HEK293 (cell line): ENCODE measurements around the gene MAZ.

Experiments
- CTCF ChIA-PET: fragments of 350-600 bp; formaldehyde crosslinking; extraction: SDS; loops from one replicate; lab custom pipeline; 2021; ENCODE audit warnings: antibody characterized with exemption; lab: Yijun Ruan, JAX
- POLR2A ChIA-PET: fragments of 300-600 bp; formaldehyde crosslinking; extraction: SDS; loops from one replicate; lab custom pipeline; 2020; ENCODE audit warnings: antibody characterized with exemption, inconsistent platforms; lab: Yijun Ruan, JAX
- H3K27ac ChIP-seq: fragments of 200-500 bp; sonication (Bioruptor generic); 2 replicates; pipeline ENCODE4 v1.5.1; 2014; ENCODE audit warnings: low read depth, low read length, control low read depth, inconsistent platforms; ENCODE audit errors: extremely low read depth
- H3K36me3 ChIP-seq, 2 experiments: fragments of 200-500 bp in 1 of 2; sonication (Bioruptor generic) in 1 of 2; 1 replicate in 1 of 2; 2 replicates in 1 of 2; pipeline ENCODE4 v1.5.1; 2014 to 2017; ENCODE audit warnings: inconsistent platforms in 2 of 2, low read length in 2 of 2; ENCODE audit not compliant: control insufficient read depth in 2 of 2, insufficient read depth in 1 of 2
- H3K4me1 ChIP-seq: fragments of 200-500 bp; sonication (Bioruptor generic); 2 replicates; pipeline ENCODE4 v1.5.1; 2014; ENCODE audit warnings: mild to moderate bottlenecking, low read length, inconsistent platforms; ENCODE audit not compliant: control insufficient read depth, insufficient read depth
- H3K4me3 ChIP-seq: 2 replicates; pipeline ENCODE4 v1.5.1; 2011; ENCODE audit warnings: low read depth, mild to moderate bottlenecking, control low read depth, low read length, moderate library complexity
- H3K9me3 ChIP-seq: fragments of 200-500 bp; sonication (Bioruptor generic); 2 replicates; pipeline ENCODE4 v1.5.1; 2014; ENCODE audit warnings: low read depth, low read length, inconsistent platforms; ENCODE audit not compliant: control insufficient read depth, insufficient read depth
- PRDM2 ChIP-seq: fragments of 450-650 bp; formaldehyde crosslinking; IDR thresholded peaks from 2 replicates; pipeline ENCODE4 v1.5.1; 2016; ENCODE audit warnings: missing biosample characterization, missing genetic modification characterization, borderline replicate concordance
- ZFHX2 ChIP-seq: fragments of 450-650 bp; formaldehyde crosslinking; conservative IDR thresholded peaks from 2 replicates; pipeline ENCODE4 v1.5.1; 2016; ENCODE audit warnings: missing biosample characterization, missing genetic modification characterization
- ZIC2 ChIP-seq: fragments of 450-650 bp; formaldehyde crosslinking; IDR thresholded peaks from 2 replicates; pipeline ENCODE4 v1.5.1; 2016; ENCODE audit warnings: missing biosample characterization, missing genetic modification characterization
- ZNF155 ChIP-seq: fragments of 450-650 bp; formaldehyde crosslinking; IDR thresholded peaks from 2 replicates; pipeline ENCODE4 v1.5.1; 2016; ENCODE audit warnings: missing biosample characterization, missing genetic modification characterization
- ZNF274 ChIP-seq, 2 experiments: fragments of 200-500 bp in 1 of 2; fragments of 450-650 bp in 1 of 2; sonication (Bioruptor generic) in 1 of 2; formaldehyde crosslinking in 1 of 2; IDR thresholded peaks; 2 replicates each; pipeline versions ENCODE4 v1.5.1 to v1.6.1; 2014 to 2016; ENCODE audit warnings: borderline replicate concordance in 1 of 2, inconsistent platforms in 1 of 2, low read length in 1 of 2, missing biosample characterization in 1 of 2, missing genetic modification characterization in 1 of 2
- ZNF362 ChIP-seq: fragments of 450-650 bp; formaldehyde crosslinking; IDR thresholded peaks from 2 replicates; pipeline ENCODE4 v1.5.1; 2016; ENCODE audit warnings: missing biosample characterization, missing genetic modification characterization
- ZNF514 ChIP-seq: fragments of 450-650 bp; formaldehyde crosslinking; IDR thresholded peaks from 2 replicates; pipeline ENCODE4 v1.5.1; 2016; ENCODE audit warnings: missing biosample characterization, missing genetic modification characterization
- ZNF549 ChIP-seq: fragments of 450-650 bp; IDR thresholded peaks from 2 replicates; pipeline ENCODE4 v1.5.1; 2018; ENCODE audit warnings: missing biosample characterization, missing genetic modification characterization, mild to moderate bottlenecking, inconsistent platforms, moderate library complexity
- ZNF558 ChIP-seq: fragments of 450-650 bp; formaldehyde crosslinking; IDR thresholded peaks from 2 replicates; pipeline ENCODE4 v1.5.1; 2016; ENCODE audit warnings: missing biosample characterization, missing genetic modification characterization
- ZNF664 ChIP-seq: fragments of 450-650 bp; formaldehyde crosslinking; IDR thresholded peaks from 2 replicates; pipeline ENCODE4 v1.5.1; 2016; ENCODE audit warnings: missing biosample characterization, missing genetic modification characterization

MAZ gene

GRCh38 chr16:29857133-29857760, 50.9 kb downstream of the MAZ start:
- H3K36me3 ChIP-seq, result peaks cover 4 to 37% of the 10 kb centered on the region in 2 experiments; a peak in 2 of 3 replicates
- no peaks in the 10 kb centered on the region for H3K4me1 ChIP-seq
- TF ChIP-seq PRDM2 (tag by site-specific recombination) (no peak), ZNF362 (tag by site-specific recombination) (0 out of 2 replicates have a peak, but pooled peaks have one; percentile 42), ZNF558 (tag by site-specific recombination) (no peak)
- POLR2A ChIA-PET, result interaction anchor here (0.6 to 1.2 kb wide), 3 partner anchors 35 to 57 kb away, joined by 4 to 5 read pairs (median 5); partner anchors contain the start of gene PRRT2
- H3K27ac ChIP-seq, result no peak overlapping the region
- no peak overlapping the region for H3K4me3 ChIP-seq
- H3K9me3 ChIP-seq, result no peaks in the 10 kb centered on the region
- CTCF ChIA-PET, result interaction anchor here (0.8 to 6.4 kb wide), 4 partner anchors 8 to 1127 kb away, joined by 3 to 58 read pairs (median 5); no protein-coding TSS in a partner anchor

DNA sequence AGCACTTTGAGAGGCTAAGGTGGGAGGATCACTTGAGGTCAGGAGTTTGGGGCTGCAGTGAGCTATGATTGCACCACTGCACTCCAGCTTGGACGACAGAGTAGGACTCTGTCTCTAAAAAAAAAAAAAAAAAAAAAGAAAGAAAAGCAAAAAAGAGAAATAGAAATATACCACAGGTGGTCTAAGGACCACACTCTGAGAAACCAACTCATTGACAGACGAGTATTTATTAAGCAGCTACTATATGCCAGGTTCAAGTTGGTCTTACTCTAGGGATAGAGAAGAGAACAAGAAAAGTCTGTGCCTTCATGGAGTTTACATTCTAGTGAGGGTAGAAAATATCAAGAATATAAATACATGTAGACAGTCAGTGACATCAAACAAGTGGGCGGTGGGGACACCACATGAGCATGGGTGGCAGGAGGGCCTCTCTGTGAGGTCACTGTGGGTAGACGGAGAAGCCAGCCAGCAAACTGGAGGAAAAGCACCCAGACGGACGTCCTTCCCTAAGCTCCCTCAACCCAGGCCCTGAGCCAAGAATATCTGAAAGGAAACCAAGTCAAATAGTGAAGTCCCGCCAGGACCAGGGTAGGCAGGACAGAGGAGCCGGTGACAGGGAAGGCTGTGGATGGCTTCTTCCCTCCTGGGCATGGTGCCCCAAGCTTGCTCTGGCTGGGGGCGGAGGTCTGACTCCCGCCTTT, 52.0 kb downstream of the MAZ start:
- H3K4me1 ChIP-seq, result no peaks in the 10 kb centered on the region
- TF ChIP-seq ZNF664 (tag by site-specific recombination) (peak; percentile 91), ZFHX2 (tag by site-specific recombination) (peak; percentile 47), ZNF155 (no peak), ZNF549 (tag by site-specific recombination) (no peak)
- no peak overlapping the region for H3K4me3 ChIP-seq
- ChIA-PET POLR2A (interaction anchor here (0.7 kb wide), 2 partner anchors 21 to 46 kb away, joined by 3 to 5 read pairs; partner anchors contain the start of gene PRRT2), CTCF (interaction anchor here (6.4 kb wide), 1 partner anchor 9 kb away, joined by 58 read pairs; no protein-coding TSS in a partner anchor)
- H3K27ac ChIP-seq, result no peak overlapping the region
- no peaks in the 10 kb centered on the region for H3K9me3 ChIP-seq
- H3K36me3 ChIP-seq, result peaks cover 4 to 37% of the 10 kb centered on the region in 2 experiments; a peak in 2 of 3 replicates

DNA sequence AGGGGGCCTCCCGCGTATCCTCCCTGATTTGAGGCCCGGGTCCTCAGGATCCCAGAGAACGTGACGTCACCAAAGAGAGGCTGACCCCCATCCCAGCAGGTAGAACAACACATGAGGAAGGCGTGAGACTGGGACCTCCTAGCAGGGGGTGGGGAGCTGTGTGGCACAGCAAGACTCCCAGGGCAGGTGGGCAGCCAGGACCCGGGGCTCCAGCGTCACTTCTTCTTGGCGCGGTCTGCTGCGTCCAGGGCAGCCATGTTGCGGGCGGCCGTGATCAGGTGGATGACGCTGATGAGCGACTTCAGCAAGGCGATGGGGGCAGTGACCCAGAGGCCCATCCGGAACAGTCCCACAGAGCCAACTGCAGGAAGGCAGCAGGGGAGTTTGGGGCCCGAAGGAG, 52.6 kb downstream of the MAZ start:
- CTCF ChIA-PET, result interaction anchor here (6.4 kb wide), 1 partner anchor 10 kb away, joined by 58 read pairs; no protein-coding TSS in a partner anchor
- H3K4me3 ChIP-seq, result no peak overlapping the region
- peak; percentile 16 for TF ChIP-seq ZIC2
- no peak for TF ChIP-seq ZNF274 (IDR thresholded peaks at IDR 0.05; ENCODE audit: low read length)
- TF ChIP-seq ZNF274 (tag by site-specific recombination; IDR thresholded peaks at IDR 0.05; ENCODE audit: borderline replicate concordance), result no peak
- TF ChIP-seq ZNF514 (tag by site-specific recombination), result no peak
- TF ChIP-seq, all 188 proteins: peak for 1
- no peaks in the 10 kb centered on the region for H3K4me1 ChIP-seq
- no peaks in the 10 kb centered on the region for H3K9me3 ChIP-seq
- peaks cover 4 to 37% of the 10 kb centered on the region in 2 experiments; a peak in 2 of 3 replicates for H3K36me3 ChIP-seq
- H3K27ac ChIP-seq, result no peak overlapping the region
- POLR2A ChIA-PET, result interaction anchor here (1.0 kb wide), 1 partner anchor 67 kb away, joined by 3 read pairs; the partner anchor contains the start of gene KCTD13
